NCI-H460 (cell line): ENCODE data around the gene YWHAG. TPM values are rescaled to one million over a fixed set of nuclear protein-coding genes. Genes with fewer than 3 reads are reported as not detected.
"Not testable (repeated sequence)": the region's sequence is repeated elsewhere in the genome, so short reads cannot be mapped to it uniquely, and the experiment has no call there.

Experiments used
- DNase-seq: peaks from one replicate; pipeline ENCODE4 v3.0.0-alpha.2; 2016; ENCODE audit warnings: low read depth; ENCODE audit errors: extremely low read depth
- total RNA-seq: library from RNA; depleted of rRNA; stranded (reverse); fragments of >200 nt; shearing (Covaris generic); gene quantifications from 2 replicates; pipeline ENCODE4 v1.2.3, GENCODE V29; 2014

YWHAG gene
- total RNA-seq, 1 experiment from 2014 or later = 167 TPM

- no peak for DNase-seq
These were observed 23.0 kb upstream of the YWHAG start for GRCh38 chr7:76381814-76382213.

GRCh38 chr7:76380623-76380966, 21.8 kb upstream of the YWHAG start:
- DNase-seq = no peak

GRCh38 chr7:76377186-76377918, 18.6 kb upstream of the YWHAG start:
- no peak for DNase-seq

- no peak for DNase-seq
These were observed 16.5 kb upstream of the YWHAG start for GRCh38 chr7:76375251-76375650.

- peak; percentile 85 for DNase-seq
These were observed 14.4 kb upstream of the YWHAG start for GRCh38 chr7:76372984-76373833.

- no peak for DNase-seq
These were observed 12.6 kb upstream of the YWHAG start for GRCh38 chr7:76371396-76371795.

GRCh38 chr7:76369018-76369417, 10.2 kb upstream of the YWHAG start:
- DNase-seq = no peak

GRCh38 chr7:76368190-76368589, 9.4 kb upstream of the YWHAG start:
- no peak for DNase-seq

- peak; percentile 41 for DNase-seq
These were observed 5.4 kb upstream of the YWHAG start for GRCh38 chr7:76364198-76364584.

- DNase-seq = not testable (repeated sequence)
These were observed 5.0 kb upstream of the YWHAG start for GRCh38 chr7:76363754-76364153.

- no peak for DNase-seq
These were observed 1.3 kb upstream of the YWHAG start for GRCh38 chr7:76359978-76360638.

- peak; percentile 99 for DNase-seq
These were observed 553 bp upstream of the YWHAG start for GRCh38 chr7:76359111-76359977.

GRCh38 chr7:76358011-76358480, 745 bp downstream of the YWHAG start:
- DNase-seq = no peak

- no peak for DNase-seq
These were observed 1.2 kb downstream of the YWHAG start for GRCh38 chr7:76357475-76358010.

GRCh38 chr7:76356823-76357222, 2.0 kb downstream of the YWHAG start:
- DNase-seq = no peak

GRCh38 chr7:76356115-76356514, 2.7 kb downstream of the YWHAG start:
- no peak for DNase-seq

GRCh38 chr7:76354981-76355730, 3.6 kb downstream of the YWHAG start:
- DNase-seq = no peak

- no peak for DNase-seq
These were observed 4.3 kb downstream of the YWHAG start for GRCh38 chr7:76354516-76354915.

GRCh38 chr7:76353744-76354143, 5.0 kb downstream of the YWHAG start:
- no peak for DNase-seq
